HG02642 (cell line): ENCODE results near the gene IGF2BP1.
"Not testable (repeated sequence)": the region's sequence is repeated elsewhere in the genome, so short reads cannot be mapped to it uniquely, and the experiment has no call there.

Experiments
- ATAC-seq: cut with Tn5 transposase; IDR thresholded peaks from one replicate; pipeline ENCODE4 v1.9.1; 2021; ENCODE audit warnings: mild to moderate bottlenecking; ENCODE audit not compliant: unreplicated experiment, poor library complexity

The IGF2BP1 gene

GRCh38 chr17:49086316-49086605 lies 89.1 kb downstream of the IGF2BP1 start:
- ATAC-seq = no peak

GRCh38 chr17:49086649-49087048 lies 89.5 kb downstream of the IGF2BP1 start:
- ATAC-seq = no peak

DNA sequence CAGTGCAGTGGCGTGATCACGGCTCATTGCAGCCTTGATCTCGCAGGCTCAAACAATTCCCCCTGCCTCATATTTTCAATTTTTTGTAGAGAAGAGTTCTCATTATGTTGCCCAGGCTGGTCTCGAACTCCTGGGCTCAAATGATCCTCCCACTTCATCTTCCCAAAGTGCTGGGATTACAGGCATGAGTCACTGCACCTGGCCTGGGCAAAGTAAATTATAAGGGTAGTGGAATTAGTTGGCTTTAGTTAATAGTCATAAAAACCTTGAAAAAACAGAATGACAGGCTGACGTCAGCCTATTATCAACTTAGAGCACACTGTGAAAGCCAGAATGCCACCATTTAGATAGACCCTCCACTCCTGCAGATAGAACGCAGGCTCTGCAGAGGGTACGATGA lies 91.9 kb downstream of the IGF2BP1 start:
- no peak for ATAC-seq

- no peak for ATAC-seq
These were observed 93.9 kb downstream of the IGF2BP1 start for GRCh38 chr17:49090878-49091594.

DNA sequence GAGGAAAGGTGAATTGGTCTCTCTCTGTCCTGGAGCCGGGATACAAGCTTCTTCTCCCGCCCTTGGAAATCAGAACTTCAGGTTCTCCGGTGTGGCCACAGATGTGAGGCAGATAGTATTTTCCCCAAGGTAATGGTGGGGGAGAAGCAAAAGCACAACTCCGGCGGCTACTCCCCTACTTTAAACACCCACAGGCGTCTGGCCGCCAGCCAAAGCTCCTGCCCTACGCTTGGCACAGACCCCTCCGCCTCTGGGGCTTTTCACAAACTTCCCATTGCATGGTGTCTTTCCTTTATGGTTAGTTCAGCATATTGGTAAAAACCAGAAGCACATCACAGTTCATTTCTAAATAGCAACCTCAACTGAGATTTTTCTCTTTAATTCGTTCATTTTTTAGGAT lies 95.9 kb downstream of the IGF2BP1 start:
- ATAC-seq = no peak

DNA sequence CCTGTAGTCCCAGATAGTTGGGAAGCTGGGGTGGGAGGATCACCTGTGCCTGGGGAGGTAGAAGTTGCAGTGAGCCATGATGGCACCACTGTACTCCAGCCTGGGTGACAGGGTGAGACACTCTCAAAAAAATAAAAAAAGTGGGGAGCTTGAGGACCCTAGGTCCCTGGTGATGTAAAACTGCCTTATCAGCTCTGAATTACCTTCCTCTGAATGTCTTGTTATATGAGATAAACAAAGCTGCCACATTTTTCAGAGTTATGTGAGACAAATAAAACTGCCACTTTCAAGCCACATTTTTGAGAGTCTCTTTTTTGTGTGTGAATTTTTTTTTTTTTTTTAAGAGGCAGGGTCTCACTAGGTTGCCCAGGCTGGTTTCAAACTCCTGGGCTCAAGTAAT lies 103.4 kb downstream of the IGF2BP1 start:
- no peak for ATAC-seq

DNA sequence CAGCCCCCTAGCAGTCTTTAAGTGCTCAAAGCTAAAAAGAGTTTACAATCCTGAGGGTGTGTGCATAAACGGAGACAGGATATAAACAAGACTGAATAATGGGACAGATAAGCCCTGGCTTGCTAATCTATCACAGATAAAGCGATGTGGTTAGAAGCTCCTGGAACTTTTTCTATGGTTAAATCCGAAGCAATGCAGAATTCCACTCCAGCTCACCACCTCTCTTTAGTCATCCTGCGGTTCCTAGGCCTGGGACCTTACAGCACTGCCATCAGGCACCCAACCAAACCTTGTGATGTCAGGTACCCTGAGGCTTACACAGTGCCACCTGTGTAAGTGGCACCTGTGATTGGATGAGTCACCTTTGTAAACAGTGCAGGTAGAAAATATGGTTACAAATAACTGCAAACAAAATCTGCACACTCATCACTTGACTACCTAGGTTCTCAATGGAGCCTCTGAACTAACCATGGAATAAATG lies 103.9 kb downstream of the IGF2BP1 start:
- no peak for ATAC-seq

GRCh38 chr17:49103360-49103759 lies 106.2 kb downstream of the IGF2BP1 start:
- ATAC-seq = not testable (repeated sequence)

GRCh38 chr17:49104511-49105074 lies 107.4 kb downstream of the IGF2BP1 start:
- no peak for ATAC-seq
